Activated CD4-positive, CD25-positive, alpha-beta regulatory T cell treated with anti-CD3 and anti-CD28 coated beads, Interleukin-2, amount 50 U/mL, for 16 hours (primary cell): ENCODE data around the gene TGIF2LY.
"Not testable (repeated sequence)": the region's sequence is repeated elsewhere in the genome, so short reads cannot be mapped to it uniquely, and the experiment has no call there.

Source experiments
- DNase-seq: peaks from one replicate; pipeline ENCODE4 v3.0.0-alpha.2; 2020; ENCODE audit warnings: low read depth, low spot score

TGIF2LY gene

GRCh38 chrY:3578767-3579166 is at the start of gene TGIF2LY:
TSS of gene TGIF2LY (plus strand) at chrY:3579067. CDS start at chrY:3579245, 178 bp downstream.
- DNase-seq = not testable (repeated sequence)
